Activated naive CD4-positive, alpha-beta T cell treated with anti-CD3 and anti-CD28 coated beads, Interleukin-2, amount 50 U/mL, for 72 hours (primary cell): ENCODE data around the gene CCSER1. TPM values are rescaled to one million over a fixed set of nuclear protein-coding genes. Genes with fewer than 3 reads are reported as not detected.

Experiments
- ATAC-seq, 2 donors: fragments of 150-1000 bp; cut with Tn5 transposase; 2 replicates each; pipeline ENCODE4 v1.10.0; 2021; ENCODE audit warnings: mild to moderate bottlenecking in 2 of 2, moderate library complexity in 2 of 2
- DNase-seq, 2 donors: peaks; one replicate each; pipeline ENCODE4 v3.0.0; 2021 to 2022; ENCODE audit warnings: low spot score in 2 of 2
- H3K27ac Mint-ChIP-seq, 2 donors: one replicate each; pipeline ENCODE4 v1.8.0; 2022; ENCODE audit warnings: mild to moderate bottlenecking in 2 of 2, mixed read lengths in 2 of 2
- H3K36me3 Mint-ChIP-seq, 2 donors: one replicate each; pipeline ENCODE4 v1.8.0; 2022; ENCODE audit warnings: mixed read lengths in 2 of 2
- H3K9me3 Mint-ChIP-seq, 2 donors: one replicate each; pipeline ENCODE4 v1.8.0; 2022; ENCODE audit warnings: mixed read lengths in 2 of 2
- total RNA-seq, 2 donors: library from RNA; stranded (reverse); gene quantifications; one replicate each; pipeline ENCODE4 v1.2.3, GENCODE V29; 2022

Gene CCSER1
- total RNA-seq, 2 donors from 2014 or later = 0.23 TPM; not detected in 1

GRCh38 chr4:90121676-90122354, 5.4 kb upstream of the CCSER1 start:
- Mint-ChIP-seq H3K27ac (no peak overlapping the region), H3K36me3 (peaks cover 0 to 8% of the 10 kb centered on the region in 2 donors), H3K9me3 (peaks cover 0 to 4% of the 10 kb centered on the region in 2 donors)
- ATAC-seq (no peak), DNase-seq (no peak)

- ATAC-seq = no peak
- no peak overlapping the region for H3K27ac Mint-ChIP-seq
- H3K36me3 Mint-ChIP-seq = peaks cover 0 to 12% of the 10 kb centered on the region in 2 donors
Observed at GRCh38 chr4:90122355-90122748, 4.8 kb upstream of the CCSER1 start.

GRCh38 chr4:90124276-90124675, 2.9 kb upstream of the CCSER1 start:
- ATAC-seq (no peak), DNase-seq (no peak)
- H3K27ac Mint-ChIP-seq = no peak overlapping the region
- H3K36me3 Mint-ChIP-seq = peaks cover 0 to 12% of the 10 kb centered on the region in 2 donors
- H3K9me3 Mint-ChIP-seq = no peaks in the 10 kb centered on the region

More at GRCh38 chr4:90122355-90122748, 4.8 kb upstream of the CCSER1 start:
- peaks cover 0 to 4% of the 10 kb centered on the region in 2 donors for H3K9me3 Mint-ChIP-seq
- no peak for DNase-seq

- no peak for ATAC-seq
- DNase-seq = no peak
- Mint-ChIP-seq H3K9me3 (no peaks in the 10 kb centered on the region), H3K36me3 (peaks cover 0 to 12% of the 10 kb centered on the region in 2 donors), H3K27ac (no peak overlapping the region)
Observed at GRCh38 chr4:90126805-90127204, 389 bp upstream of the CCSER1 start.

GRCh38 chr4:90127706-90128345, 632 bp downstream of the CCSER1 start:
- ATAC-seq (peak; percentile 9 to 51), DNase-seq (peak in 1 of 2 donors; percentile 3)
- H3K9me3 Mint-ChIP-seq = no peaks in the 10 kb centered on the region
- H3K36me3 Mint-ChIP-seq = peaks cover 0 to 12% of the 10 kb centered on the region in 2 donors
- peak overlapping the region in 1 of 2 donors; percentile 41 for H3K27ac Mint-ChIP-seq

GRCh38 chr4:90128961-90129495, 1.8 kb downstream of the CCSER1 start:
- no peaks in the 10 kb centered on the region for H3K9me3 Mint-ChIP-seq
- DNase-seq (no peak), ATAC-seq (no peak)
- H3K27ac Mint-ChIP-seq = no peak overlapping the region
- peaks cover 0 to 12% of the 10 kb centered on the region in 2 donors for H3K36me3 Mint-ChIP-seq

- DNase-seq = no peak
- no peak overlapping the region for H3K27ac Mint-ChIP-seq
- no peaks in the 10 kb centered on the region for H3K9me3 Mint-ChIP-seq
- peaks cover 0 to 12% of the 10 kb centered on the region in 2 donors for H3K36me3 Mint-ChIP-seq
- ATAC-seq = no peak
Observed at GRCh38 chr4:90130076-90130475, 2.9 kb downstream of the CCSER1 start.

- no peak overlapping the region for H3K27ac Mint-ChIP-seq
- DNase-seq (no peak), ATAC-seq (no peak)
- no peaks in the 10 kb centered on the region for H3K36me3 Mint-ChIP-seq
- H3K9me3 Mint-ChIP-seq = no peaks in the 10 kb centered on the region
Observed at GRCh38 chr4:90137555-90137954, 10.4 kb downstream of the CCSER1 start.

- no peak for DNase-seq
- ATAC-seq = no peak
- Mint-ChIP-seq H3K9me3 (no peaks in the 10 kb centered on the region), H3K27ac (no peak overlapping the region), H3K36me3 (no peaks in the 10 kb centered on the region)
Observed at GRCh38 chr4:90142081-90142480, 14.9 kb downstream of the CCSER1 start.

- DNase-seq (no peak), ATAC-seq (no peak)
- H3K9me3 Mint-ChIP-seq = no peaks in the 10 kb centered on the region
- no peak overlapping the region for H3K27ac Mint-ChIP-seq
- H3K36me3 Mint-ChIP-seq = no peaks in the 10 kb centered on the region
Observed at GRCh38 chr4:90145319-90145718, 18.1 kb downstream of the CCSER1 start.

GRCh38 chr4:90146306-90146705, 19.1 kb downstream of the CCSER1 start:
- no peak for ATAC-seq
- no peaks in the 10 kb centered on the region for H3K9me3 Mint-ChIP-seq
- no peak for DNase-seq
- no peaks in the 10 kb centered on the region for H3K36me3 Mint-ChIP-seq
- H3K27ac Mint-ChIP-seq = no peak overlapping the region

- Mint-ChIP-seq H3K36me3 (no peaks in the 10 kb centered on the region), H3K9me3 (peaks cover 0 to 4% of the 10 kb centered on the region in 2 donors), H3K27ac (no peak overlapping the region)
- DNase-seq (no peak), ATAC-seq (no peak)
Observed at GRCh38 chr4:90148574-90149148, 21.5 kb downstream of the CCSER1 start.

GRCh38 chr4:90152024-90152423, 24.8 kb downstream of the CCSER1 start:
- peaks cover 0 to 4% of the 10 kb centered on the region in 2 donors for H3K9me3 Mint-ChIP-seq
- no peak for ATAC-seq
- H3K27ac Mint-ChIP-seq = no peak overlapping the region

GRCh38 chr4:90159193-90159592, 32.0 kb downstream of the CCSER1 start:
- ATAC-seq = no peak
- H3K27ac Mint-ChIP-seq = no peak overlapping the region
- no peaks in the 10 kb centered on the region for H3K36me3 Mint-ChIP-seq
- no peak for DNase-seq
- H3K9me3 Mint-ChIP-seq = no peaks in the 10 kb centered on the region

More at GRCh38 chr4:90152024-90152423, 24.8 kb downstream of the CCSER1 start:
- DNase-seq = no peak
- no peaks in the 10 kb centered on the region for H3K36me3 Mint-ChIP-seq

GRCh38 chr4:90160044-90160443, 32.9 kb downstream of the CCSER1 start:
- ATAC-seq (no peak), DNase-seq (no peak)
- Mint-ChIP-seq H3K27ac (no peak overlapping the region), H3K36me3 (no peaks in the 10 kb centered on the region), H3K9me3 (no peaks in the 10 kb centered on the region)

GRCh38 chr4:90162566-90162965, 35.4 kb downstream of the CCSER1 start:
- ATAC-seq (no peak), DNase-seq (no peak)
- Mint-ChIP-seq H3K36me3 (no peaks in the 10 kb centered on the region), H3K9me3 (no peaks in the 10 kb centered on the region), H3K27ac (no peak overlapping the region)

GRCh38 chr4:90163872-90164271, 36.7 kb downstream of the CCSER1 start:
- no peaks in the 10 kb centered on the region for H3K9me3 Mint-ChIP-seq
- no peak for DNase-seq

More at GRCh38 chr4:90163872-90164271, 36.7 kb downstream of the CCSER1 start:
- Mint-ChIP-seq H3K36me3 (no peaks in the 10 kb centered on the region), H3K27ac (no peak overlapping the region)
- ATAC-seq = no peak
